Measurements from ENCODE around the gene TRAPPC2L. TPM values are rescaled to one million over a fixed set of nuclear protein-coding genes. Genes with fewer than 3 reads are reported as not detected.

Gene TRAPPC2L
- total and polyA plus RNA-seq, 4 donors: 34.2 to 106 (median 48.5) TPM

DNA sequence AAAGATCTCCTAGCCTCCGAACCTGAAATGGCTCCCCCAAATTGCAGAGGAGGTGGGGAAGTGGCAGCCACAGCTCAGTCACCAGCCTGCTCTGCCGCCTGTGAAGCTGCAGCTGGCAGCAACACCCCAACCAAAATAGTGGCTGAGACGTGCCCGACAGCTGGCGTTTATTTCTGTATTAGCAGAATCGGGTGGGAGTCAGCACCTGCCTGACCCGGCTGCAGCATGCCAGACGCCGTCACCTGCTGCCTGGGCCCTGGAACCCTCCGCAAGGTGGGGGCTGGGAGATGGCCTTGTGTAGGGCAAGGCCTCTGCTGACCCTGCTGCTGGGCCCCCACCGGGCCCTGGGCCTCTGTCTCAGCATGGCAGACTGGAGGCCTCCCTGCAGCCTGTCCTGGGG lies 27.0 kb downstream of the TRAPPC2L start:
- no peak overlapping the region for H3K4me3 ChIP-seq
- ATAC-seq (ENCODE audit: insufficient read depth, low FRiP score) (no peak), DNase-seq (no peak)
- no peak overlapping the region for H3K9ac ChIP-seq (ENCODE audit: insufficient read depth in 1 of 2, low read length in 2 of 2)
- peaks cover 0 to 6% (median 3%) of the 10 kb centered on the region in 3 donors for H3K27me3 ChIP-seq (ENCODE audit: control insufficient read depth in 3 of 3, insufficient read depth in 3 of 3, low read length in 2 of 3)
- WGBS, 2 donors: 91 to 95% methylated on average over 11 of the region's 11 CpGs
- peaks cover 0 to 36% (median 15%) of the 10 kb centered on the region in 5 donors for H3K4me1 ChIP-seq (ENCODE audit: control insufficient read depth in 5 of 5, insufficient read depth in 5 of 5, low read length in 5 of 5)
- H3K9me3 ChIP-seq (ENCODE audit: control insufficient read depth in 4 of 4, insufficient read depth in 3 of 4, low read length in 3 of 4): peaks cover 0 to 5% (median 0%) of the 10 kb centered on the region in 4 donors
- TF ChIP-seq, protein P1, sequence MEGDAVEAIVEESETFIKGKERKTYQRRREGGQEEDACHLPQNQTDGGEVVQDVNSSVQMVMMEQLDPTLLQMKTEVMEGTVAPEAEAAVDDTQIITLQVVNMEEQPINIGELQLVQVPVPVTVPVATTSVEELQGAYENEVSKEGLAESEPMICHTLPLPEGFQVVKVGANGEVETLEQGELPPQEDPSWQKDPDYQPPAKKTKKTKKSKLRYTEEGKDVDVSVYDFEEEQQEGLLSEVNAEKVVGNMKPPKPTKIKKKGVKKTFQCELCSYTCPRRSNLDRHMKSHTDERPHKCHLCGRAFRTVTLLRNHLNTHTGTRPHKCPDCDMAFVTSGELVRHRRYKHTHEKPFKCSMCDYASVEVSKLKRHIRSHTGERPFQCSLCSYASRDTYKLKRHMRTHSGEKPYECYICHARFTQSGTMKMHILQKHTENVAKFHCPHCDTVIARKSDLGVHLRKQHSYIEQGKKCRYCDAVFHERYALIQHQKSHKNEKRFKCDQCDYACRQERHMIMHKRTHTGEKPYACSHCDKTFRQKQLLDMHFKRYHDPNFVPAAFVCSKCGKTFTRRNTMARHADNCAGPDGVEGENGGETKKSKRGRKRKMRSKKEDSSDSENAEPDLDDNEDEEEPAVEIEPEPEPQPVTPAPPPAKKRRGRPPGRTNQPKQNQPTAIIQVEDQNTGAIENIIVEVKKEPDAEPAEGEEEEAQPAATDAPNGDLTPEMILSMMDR (IDR thresholded peaks at IDR 0.05; ENCODE audit: control extremely low read depth, extremely low read depth): no peak
- H3K27ac ChIP-seq (ENCODE audit: low read depth in 1 of 2, low read length in 1 of 2): no peak overlapping the region
- peaks cover 0 to 9% (median 0%) of the 10 kb centered on the region in 4 donors for H3K36me3 ChIP-seq (ENCODE audit: control insufficient read depth in 4 of 4, insufficient read depth in 4 of 4, low read length in 4 of 4)

DNA sequence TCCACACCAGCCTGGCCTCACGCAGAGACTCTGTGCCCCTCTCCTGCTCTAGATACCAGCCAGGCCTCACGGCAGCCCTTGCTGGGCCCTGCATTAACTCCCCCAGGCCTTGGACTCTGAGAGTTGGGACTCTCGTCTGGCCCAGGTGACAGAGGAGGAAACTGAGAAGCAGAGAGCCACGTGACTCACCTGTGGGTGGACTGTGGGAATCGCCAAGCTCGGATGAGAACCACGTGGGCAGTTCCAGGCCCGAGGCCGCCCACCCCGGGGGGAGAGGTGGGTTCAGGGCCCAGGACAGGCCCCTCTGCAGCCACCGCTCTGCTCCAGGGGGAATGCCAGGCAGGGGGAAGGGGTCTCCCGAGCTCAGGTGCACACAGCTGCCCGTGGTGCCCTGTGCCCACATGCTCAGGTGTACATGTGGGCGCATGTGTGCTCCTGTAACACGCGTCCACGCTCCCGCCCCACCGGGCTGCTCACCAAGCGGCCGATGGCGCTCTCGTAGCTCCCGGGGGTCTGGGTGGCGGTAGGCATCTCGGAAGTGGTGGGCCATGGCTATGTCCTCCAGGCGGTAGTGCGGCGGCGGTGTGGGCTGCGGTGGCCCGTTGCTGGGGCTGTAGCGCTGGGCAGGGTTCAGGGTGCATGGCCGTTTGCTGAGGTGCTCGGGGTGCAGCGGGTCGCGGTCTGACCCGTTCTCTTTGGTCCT lies 27.8 kb downstream of the TRAPPC2L start:
- no peak for DNase-seq
- H3K27me3 ChIP-seq (ENCODE audit: control insufficient read depth in 3 of 3, insufficient read depth in 3 of 3, low read length in 2 of 3): peaks cover 0 to 6% (median 3%) of the 10 kb centered on the region in 3 donors
- TF ChIP-seq, protein P1 (IDR thresholded peaks at IDR 0.05; ENCODE audit: control extremely low read depth, extremely low read depth): no peak
- H3K4me3 ChIP-seq: no peak overlapping the region
- H3K36me3 ChIP-seq (ENCODE audit: control insufficient read depth in 4 of 4, insufficient read depth in 4 of 4, low read length in 4 of 4): peaks cover 0 to 4% (median 0%) of the 10 kb centered on the region in 4 donors
- H3K9ac ChIP-seq (ENCODE audit: insufficient read depth in 1 of 2, low read length in 2 of 2): no peak overlapping the region
- no peak for ATAC-seq (ENCODE audit: insufficient read depth, low FRiP score)
- whole genome bisulfite sequencing, 2 donors: 95 to 96% methylated on average over 39 of the region's 39 CpGs
- H3K27ac ChIP-seq (ENCODE audit: low read depth in 1 of 2, low read length in 1 of 2): no peak overlapping the region
- H3K4me1 ChIP-seq (ENCODE audit: control insufficient read depth in 5 of 5, insufficient read depth in 5 of 5, low read length in 5 of 5): peaks cover 0 to 36% (median 15%) of the 10 kb centered on the region in 5 donors
- H3K9me3 ChIP-seq (ENCODE audit: control insufficient read depth in 4 of 4, insufficient read depth in 3 of 4, low read length in 3 of 4): no peaks in the 10 kb centered on the region

DNA sequence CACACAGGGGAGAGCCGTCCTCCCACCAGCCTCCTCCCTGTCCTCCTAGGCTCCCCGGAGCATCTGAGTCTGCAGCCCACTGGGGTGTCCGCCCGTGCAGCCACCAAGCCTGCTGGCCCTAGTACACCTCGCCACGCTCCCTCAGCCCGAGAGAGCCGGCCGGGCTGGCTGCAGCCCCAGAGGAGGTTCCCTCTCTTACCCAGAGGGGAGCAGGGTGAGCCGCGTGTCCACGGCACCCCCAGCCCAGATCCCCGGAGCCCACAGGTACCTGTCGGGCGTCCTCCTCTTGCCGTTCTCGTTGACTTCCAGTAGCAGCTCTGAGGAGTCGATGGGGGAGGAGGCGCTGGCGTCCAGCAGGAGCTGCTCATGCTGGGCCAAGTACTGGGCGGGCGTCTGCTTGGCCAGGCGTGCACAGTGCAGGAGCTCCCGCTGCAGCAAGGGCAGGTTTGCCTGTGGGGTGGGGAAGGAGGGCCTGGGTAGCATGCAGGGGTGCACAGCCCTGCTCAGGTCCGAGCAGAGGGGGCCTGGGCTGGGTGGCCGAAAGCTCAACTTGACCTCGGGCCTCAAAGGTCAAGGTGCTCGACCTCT lies 28.9 kb downstream of the TRAPPC2L start:
- Histone ChIP-seq H3K9me3 (ENCODE audit: control insufficient read depth in 4 of 4, insufficient read depth in 3 of 4, low read length in 3 of 4) (no peaks in the 10 kb centered on the region), H3K27me3 (ENCODE audit: control insufficient read depth in 3 of 3, insufficient read depth in 3 of 3, low read length in 2 of 3) (peaks cover 0 to 3% (median 0%) of the 10 kb centered on the region in 3 donors), H3K9ac (ENCODE audit: insufficient read depth in 1 of 2, low read length in 2 of 2) (no peak overlapping the region), H3K27ac (ENCODE audit: low read depth in 1 of 2, low read length in 1 of 2) (no peak overlapping the region), H3K36me3 (ENCODE audit: control insufficient read depth in 4 of 4, insufficient read depth in 4 of 4, low read length in 4 of 4) (peaks cover 0 to 4% (median 0%) of the 10 kb centered on the region in 4 donors), H3K4me1 (ENCODE audit: control insufficient read depth in 5 of 5, insufficient read depth in 5 of 5, low read length in 5 of 5) (peaks cover 0 to 30% (median 15%) of the 10 kb centered on the region in 5 donors), H3K4me3 (no peak overlapping the region)
- TF ChIP-seq, protein P1 (IDR thresholded peaks at IDR 0.05; ENCODE audit: control extremely low read depth, extremely low read depth): no peak
- WGBS, 2 donors: 83 to 89% methylated on average over 27 to 28 of the region's 28 CpGs
- no peak for DNase-seq
- ATAC-seq (ENCODE audit: insufficient read depth, low FRiP score): no peak

Measured in lung (tissue), 12 donors.